Endothelial cell of umbilical vein (primary cell): ENCODE results near the gene CIAO3. TPM values are rescaled to one million over a fixed set of nuclear protein-coding genes. Genes with fewer than 3 reads are reported as not detected.

Source experiments
- BruUV-seq: library from RNA; stranded (reverse); fragments of 400-500 nt; replicated peaks from 2 replicates; lab custom pipeline; 2021; lab: Mats Ljungman, UMichigan
- CTCF ChIA-PET: fragments of 300-600, 350-600 bp; sonication (Branson Sonifier 250); formaldehyde crosslinking; loops from one replicate; lab custom pipeline; 2021; ENCODE audit warnings: antibody characterized with exemption, inconsistent platforms; lab: Charles Lee
- POLR2A ChIA-PET: fragments of 300-600, 350-600 bp; sonication (Branson Sonifier 250); formaldehyde crosslinking; loops from one replicate; lab custom pipeline; 2021; ENCODE audit warnings: antibody characterized with exemption, inconsistent platforms; lab: Charles Lee
- DNase-seq: peaks from one replicate; pipeline ENCODE4 v3.0.0-alpha.2; 2011; ENCODE audit warnings: low read depth, low spot score
- FAIRE-seq: peaks from 2 replicates; lab custom pipeline; 2011; peaks lifted over from hg19 to GRCh38; lab: Jason Lieb, UNC
- H2AFZ ChIP-seq: 2 replicates; pipeline ENCODE4 v1.6.0; 2012; ENCODE audit warnings: low read depth, low read length, control low read depth, inconsistent platforms
- H3K27ac ChIP-seq: 2 replicates; pipeline ENCODE4 v1.5.1; 2011; ENCODE audit warnings: low read depth, mild to moderate bottlenecking, control low read depth, low read length, moderate library complexity; ENCODE audit not compliant: insufficient read depth
- H3K27me3 ChIP-seq, 2 experiments: 2 replicates each; pipeline versions ENCODE4 v1.6.0 to v1.6.1; 2011; ENCODE audit warnings: low read length in 2 of 2, mixed read lengths in 1 of 2; ENCODE audit not compliant: control insufficient read depth in 2 of 2, insufficient read depth in 2 of 2
- H3K36me3 ChIP-seq, 2 experiments: 2 replicates in 1 of 2; 3 replicates in 1 of 2; pipeline ENCODE4 v1.5.1; 2011; ENCODE audit warnings: low read length in 2 of 2, mild to moderate bottlenecking in 1 of 2, moderate library complexity in 1 of 2; ENCODE audit not compliant: control insufficient read depth in 2 of 2, insufficient read depth in 2 of 2; ENCODE audit errors: extremely low read depth in 1 of 2
- H3K4me1 ChIP-seq: 3 replicates; pipeline ENCODE4 v1.5.1; 2011; ENCODE audit warnings: mild to moderate bottlenecking, low read length; ENCODE audit not compliant: control insufficient read depth, insufficient read depth; ENCODE audit errors: extremely low read depth
- H3K4me2 ChIP-seq: 2 replicates; pipeline ENCODE4 v1.6.1; 2011; ENCODE audit warnings: low read length, control low read depth, mixed read lengths; ENCODE audit not compliant: insufficient read depth
- H3K4me3 ChIP-seq, 3 experiments: fragments of 200-600 bp in 1 of 3; sonication (generic), shearing (Covaris generic) in 1 of 3; replicated peaks in 1 of 3; 2 replicates each; pipeline ENCODE4 v1.5.1; 2011 to 2016; ENCODE audit warnings: control low read depth in 3 of 3, low read length in 3 of 3, mild to moderate bottlenecking in 2 of 3, inconsistent platforms in 1 of 3, low read depth in 1 of 3, moderate library complexity in 1 of 3; ENCODE audit not compliant: insufficient read depth in 1 of 3
- H3K79me2 ChIP-seq: 2 replicates; pipeline ENCODE4 v1.6.0; 2012; ENCODE audit warnings: low read length, inconsistent platforms; ENCODE audit not compliant: control insufficient read depth, insufficient read depth
- H3K9ac ChIP-seq: replicated peaks from 2 replicates; pipeline ENCODE3; 2011; ENCODE audit warnings: low read length, control low read depth; ENCODE audit not compliant: insufficient read depth; ENCODE audit errors: extremely low read depth
- H3K9me1 ChIP-seq: replicated peaks from 3 replicates; pipeline ENCODE4 v1.6.0; 2011; ENCODE audit warnings: mild to moderate bottlenecking, low read length; ENCODE audit not compliant: control insufficient read depth, insufficient read depth; ENCODE audit errors: extremely low read depth
- H3K9me3 ChIP-seq: replicated peaks from 2 replicates; pipeline ENCODE4 v1.5.1; 2012; ENCODE audit warnings: low read length, inconsistent platforms; ENCODE audit not compliant: control insufficient read depth, insufficient read depth
- H4K20me1 ChIP-seq: replicated peaks from 2 replicates; pipeline ENCODE3; 2011; ENCODE audit warnings: mild to moderate bottlenecking, low read length; ENCODE audit not compliant: control insufficient read depth, insufficient read depth; ENCODE audit errors: extremely low read depth
- CTCF ChIP-seq, 2 donors: IDR thresholded peaks; 1 replicate in 1 of 2; 2 replicates in 1 of 2; pipeline ENCODE4 v1.5.1; 2011; ENCODE audit warnings: low read length in 2 of 2, mild to moderate bottlenecking in 2 of 2, moderate library complexity in 2 of 2, control low read depth in 1 of 2, inconsistent platforms in 1 of 2, low read depth in 1 of 2; ENCODE audit not compliant: insufficient read depth in 1 of 2; ENCODE audit errors: extremely low read depth in 1 of 2
- EZH2 ChIP-seq: IDR thresholded peaks from 2 replicates; pipeline ENCODE4 v1.6.1; 2012; ENCODE audit warnings: borderline replicate concordance, low read depth, mild to moderate bottlenecking, moderate library complexity, low read length, inconsistent platforms; ENCODE audit not compliant: severe bottlenecking
- FOS ChIP-seq: IDR thresholded peaks from 2 replicates; pipeline ENCODE4 v1.6.1; 2011; ENCODE audit warnings: mild to moderate bottlenecking, low read length, moderate library complexity, borderline replicate concordance; ENCODE audit not compliant: insufficient read depth
- GATA2 ChIP-seq: IDR thresholded peaks from 2 replicates; pipeline ENCODE4 v1.7.0; 2011; ENCODE audit warnings: low read depth, mild to moderate bottlenecking, moderate library complexity, mixed read lengths, low read length; ENCODE audit not compliant: insufficient read length, insufficient read depth
- JUN ChIP-seq: IDR thresholded peaks from 2 replicates; pipeline ENCODE4 v1.6.1; 2011; ENCODE audit warnings: borderline replicate concordance, low read depth; ENCODE audit not compliant: insufficient read length, insufficient read depth
- MAX ChIP-seq: IDR thresholded peaks from 2 replicates; pipeline ENCODE4 v1.6.1; 2011; ENCODE audit not compliant: insufficient read depth, insufficient read length
- MYC ChIP-seq: IDR thresholded peaks from one replicate; pipeline ENCODE4 v1.6.1; 2011; ENCODE audit warnings: mild to moderate bottlenecking, low read depth, low read length
- POLR2A ChIP-seq: IDR thresholded peaks from 2 replicates; pipeline ENCODE4 v1.6.1; 2012; ENCODE audit warnings: low read depth, mild to moderate bottlenecking, control low read depth, low read length
- POLR2AphosphoS5 ChIP-seq: IDR thresholded peaks from 2 replicates; pipeline ENCODE4 v1.6.1; 2012; ENCODE audit warnings: low read depth, mild to moderate bottlenecking, control low read depth, low read length, moderate library complexity; ENCODE audit not compliant: insufficient read depth
- dilution Hi-C: fragments of 300-500 bp; cut with MboI; formaldehyde crosslinking; loops from one replicate; pipeline ENCODE4 v1.15.0; 2019; ENCODE audit warnings: low sequenced_read_pairs; ENCODE audit not compliant: extremely low pct_ligation_motif_present
- intact Hi-C: fragments of 100-400 bp; cut with micrococcal nuclease; formaldehyde crosslinking; loops from one replicate; pipeline ENCODE4 v1.10.0; 2022
- polyA plus RNA-seq, 4 experiments: library from polyadenylated mRNA; depleted of rRNA in 3 of 4; stranded (reverse) in 3 of 4; unstranded in 1 of 4; fragments of >200 nt; gene quantifications; 2 replicates each; pipeline versions ENCODE4 v1.2.1 to v1.2.3, GENCODE V29; 2011 to 2012; ENCODE audit warnings: missing spikeins in 1 of 4
- total RNA-seq: library from RNA; stranded (reverse); gene quantifications from 2 replicates; pipeline ENCODE4 v1.2.3, GENCODE V29; 2021

The CIAO3 gene
- total and polyA plus RNA-seq, 2 donors (not counting 3 experiments of a cell fraction or from before 2014, with no cell fraction given) = 23.1 to 33.8 TPM

GRCh38 chr16:718922-719321, 21.9 kb downstream of the CIAO3 start:
- Histone ChIP-seq H3K4me1 (peaks cover 24% of the 10 kb centered on the region), H3K27me3 (no peaks in the 10 kb centered on the region), H3K9ac (no peak overlapping the region), H3K9me1 (no peaks in the 10 kb centered on the region), H3K36me3 (no peaks in the 10 kb centered on the region), H2AFZ (no peak overlapping the region), H3K27ac (no peak overlapping the region), H3K4me2 (no peak overlapping the region), H4K20me1 (no peaks in the 10 kb centered on the region), H3K79me2 (no peaks in the 10 kb centered on the region), H3K9me3 (no peaks in the 10 kb centered on the region), H3K4me3 (no peak overlapping the region)
- ChIA-PET CTCF (interaction anchor here (1.6 kb wide), 1 partner anchor 21 kb away, joined by 4 read pairs; the partner anchor contains the start of gene CIAO3), POLR2A (no interaction called here)
- DNase-seq (no peak), FAIRE-seq (no peak)
- BruUV-seq = no TSS peak
- intact Hi-C loops (no loop called here), dilution Hi-C loops (no loop called here)
- no peak for TF ChIP-seq GATA2
- no peak for TF ChIP-seq MAX
- no peak for TF ChIP-seq CTCF (IDR thresholded peaks at IDR 0.05; ENCODE audit: extremely low read depth in 1 of 2, insufficient read depth in 1 of 2, low read depth in 1 of 2, low read length in 2 of 2)
- no peak for TF ChIP-seq MYC
- no peak for TF ChIP-seq JUN
- no peak for TF ChIP-seq FOS
- TF ChIP-seq EZH2 = no peak
- TF ChIP-seq POLR2AphosphoS5 = no peak
- TF ChIP-seq POLR2A = no peak
